ENCODE results near the gene ADH1A. TPM values are rescaled to one million over a fixed set of nuclear protein-coding genes. Genes with fewer than 3 reads are reported as not detected.

The ADH1A gene
- total RNA-seq, 1 experiment from 2014 or later = not detected

DNA sequence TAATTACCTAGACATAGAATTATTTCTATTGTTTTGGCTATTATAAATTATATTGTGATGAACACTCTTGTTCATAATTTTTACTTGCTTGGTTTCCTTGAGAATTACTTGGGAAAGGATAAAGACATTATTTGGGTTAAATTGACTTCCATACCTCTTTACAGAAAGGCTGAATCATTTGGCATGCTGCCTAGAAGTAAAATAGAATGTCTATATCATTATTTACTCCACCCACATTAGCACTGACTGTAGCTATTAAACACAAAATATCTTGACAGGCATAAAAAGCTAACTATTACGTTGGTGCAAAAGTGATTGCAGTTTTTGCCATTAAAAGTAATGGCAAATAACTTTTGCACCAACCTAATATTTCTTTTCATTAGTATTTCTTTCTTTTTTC, 42.1 kb downstream of the ADH1A start:
- no peaks in the 10 kb centered on the region for H3K79me2 ChIP-seq (ENCODE audit: insufficient read depth, low read length)
- ATAC-seq (no peak), DNase-seq (ENCODE audit: low read depth, low spot score) (no peak)
- no peak overlapping the region for H3K9ac ChIP-seq (ENCODE audit: low read length)
- no peaks in the 10 kb centered on the region for H3K4me1 ChIP-seq (ENCODE audit: control insufficient read depth in 1 of 2, insufficient read depth in 2 of 2, low read length in 2 of 2)
- H3K36me3 ChIP-seq (ENCODE audit: control insufficient read depth in 1 of 2, insufficient read depth in 2 of 2, low read length in 2 of 2) = no peaks in the 10 kb centered on the region
- H3K9me2 ChIP-seq (ENCODE audit: insufficient read depth) = no peaks in the 10 kb centered on the region
- CTCF ChIA-PET = no interaction called here
- H3K4me2 ChIP-seq (ENCODE audit: low read length) = no peak overlapping the region
- no peaks in the 10 kb centered on the region for H4K20me1 ChIP-seq (ENCODE audit: insufficient read depth)
- H3K4me3 ChIP-seq (replicated peaks in 1 of 2; ENCODE audit: low read depth in 1 of 2, low read length in 2 of 2) = no peak overlapping the region
- H3K27me3 ChIP-seq (ENCODE audit: insufficient read depth, low read length) = no peaks in the 10 kb centered on the region
- no TSS peak for BruUV-seq (replicated peaks)
- no peak overlapping the region for H3K27ac ChIP-seq (ENCODE audit: low read depth, low read length)
- no peaks in the 10 kb centered on the region for H3K9me3 ChIP-seq (ENCODE audit: control insufficient read depth in 1 of 2, insufficient read depth in 1 of 2, low read depth in 1 of 2, low read length in 2 of 2)
- H2AFZ ChIP-seq (ENCODE audit: low read depth, low read length, poor library complexity, severe bottlenecking) = no peak overlapping the region
- RAD21 ChIA-PET (ENCODE audit: low non-redundant PET in 1 of 2, low total read pairs in 2 of 2, uncharacterized antibody in 2 of 2, unreplicated experiment in 2 of 2) = no interaction called here
- intact Hi-C loops (cut with micrococcal nuclease) = no loop called here
- TF ChIP-seq EGR1 (IDR thresholded peaks at IDR 0.05; ENCODE audit: low read depth) (no peak), RAD21 (IDR thresholded peaks at IDR 0.05; ENCODE audit: low read depth) (no peak)
- POLR2A ChIA-PET = no interaction called here

DNA sequence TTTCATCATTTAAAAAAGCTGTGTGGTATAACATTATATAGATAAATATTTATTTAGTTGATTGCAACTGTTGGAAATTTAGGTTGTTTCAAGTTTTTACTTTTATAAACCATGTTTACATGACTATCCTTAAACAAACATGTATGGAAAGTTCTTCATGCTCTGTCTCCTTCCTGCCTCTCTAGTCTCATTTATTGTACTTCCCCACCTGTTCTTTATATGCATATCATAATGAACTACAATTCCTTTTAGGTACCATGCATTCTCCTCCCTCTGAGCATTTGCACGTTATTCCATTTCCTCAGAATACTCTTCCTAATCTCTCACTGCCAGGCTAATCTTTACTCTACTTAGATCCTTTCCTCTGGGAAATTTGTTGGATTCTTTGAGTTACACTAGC, 54.8 kb downstream of the ADH1A start:
- H3K79me2 ChIP-seq (ENCODE audit: insufficient read depth, low read length) = no peaks in the 10 kb centered on the region
- intact Hi-C loops (cut with micrococcal nuclease) = no loop called here
- BruUV-seq (replicated peaks) = no TSS peak
- ATAC-seq (no peak), DNase-seq (ENCODE audit: low read depth, low spot score) (no peak)
- no peaks in the 10 kb centered on the region for H3K36me3 ChIP-seq (ENCODE audit: control insufficient read depth in 1 of 2, insufficient read depth in 2 of 2, low read length in 2 of 2)
- no peak overlapping the region for H3K27ac ChIP-seq (ENCODE audit: low read depth, low read length)
- H4K20me1 ChIP-seq (ENCODE audit: insufficient read depth) = no peaks in the 10 kb centered on the region
- H2AFZ ChIP-seq (ENCODE audit: low read depth, low read length, poor library complexity, severe bottlenecking) = no peak overlapping the region
- H3K4me2 ChIP-seq (ENCODE audit: low read length) = no peak overlapping the region
- H3K9ac ChIP-seq (ENCODE audit: low read length) = no peak overlapping the region
- POLR2A ChIA-PET = no interaction called here
- no peaks in the 10 kb centered on the region for H3K27me3 ChIP-seq (ENCODE audit: insufficient read depth, low read length)
- RAD21 ChIA-PET (ENCODE audit: low non-redundant PET in 1 of 2, low total read pairs in 2 of 2, uncharacterized antibody in 2 of 2, unreplicated experiment in 2 of 2) = no interaction called here
- H3K4me1 ChIP-seq (ENCODE audit: control insufficient read depth in 1 of 2, insufficient read depth in 2 of 2, low read length in 2 of 2) = no peaks in the 10 kb centered on the region
- CTCF ChIA-PET = no interaction called here
- no peak overlapping the region for H3K4me3 ChIP-seq (replicated peaks in 1 of 2; ENCODE audit: low read depth in 1 of 2, low read length in 2 of 2)
- no peaks in the 10 kb centered on the region for H3K9me2 ChIP-seq (ENCODE audit: insufficient read depth)
- H3K9me3 ChIP-seq (ENCODE audit: control insufficient read depth in 1 of 2, insufficient read depth in 1 of 2, low read depth in 1 of 2, low read length in 2 of 2) = no peaks in the 10 kb centered on the region
- no peak for TF ChIP-seq JUND (IDR thresholded peaks at IDR 0.05)
- TF ChIP-seq SRF (IDR thresholded peaks at IDR 0.05; ENCODE audit: low read depth) = no peak
- no peak for TF ChIP-seq SP1 (IDR thresholded peaks at IDR 0.05; ENCODE audit: low read depth)
- TF ChIP-seq YY1 (IDR thresholded peaks at IDR 0.05; ENCODE audit: extremely low read depth, insufficient replicate concordance, low read depth, low read length) = no peak
- no peak for TF ChIP-seq SIN3A (IDR thresholded peaks at IDR 0.05; ENCODE audit: low read depth)
- TF ChIP-seq, protein P1, sequence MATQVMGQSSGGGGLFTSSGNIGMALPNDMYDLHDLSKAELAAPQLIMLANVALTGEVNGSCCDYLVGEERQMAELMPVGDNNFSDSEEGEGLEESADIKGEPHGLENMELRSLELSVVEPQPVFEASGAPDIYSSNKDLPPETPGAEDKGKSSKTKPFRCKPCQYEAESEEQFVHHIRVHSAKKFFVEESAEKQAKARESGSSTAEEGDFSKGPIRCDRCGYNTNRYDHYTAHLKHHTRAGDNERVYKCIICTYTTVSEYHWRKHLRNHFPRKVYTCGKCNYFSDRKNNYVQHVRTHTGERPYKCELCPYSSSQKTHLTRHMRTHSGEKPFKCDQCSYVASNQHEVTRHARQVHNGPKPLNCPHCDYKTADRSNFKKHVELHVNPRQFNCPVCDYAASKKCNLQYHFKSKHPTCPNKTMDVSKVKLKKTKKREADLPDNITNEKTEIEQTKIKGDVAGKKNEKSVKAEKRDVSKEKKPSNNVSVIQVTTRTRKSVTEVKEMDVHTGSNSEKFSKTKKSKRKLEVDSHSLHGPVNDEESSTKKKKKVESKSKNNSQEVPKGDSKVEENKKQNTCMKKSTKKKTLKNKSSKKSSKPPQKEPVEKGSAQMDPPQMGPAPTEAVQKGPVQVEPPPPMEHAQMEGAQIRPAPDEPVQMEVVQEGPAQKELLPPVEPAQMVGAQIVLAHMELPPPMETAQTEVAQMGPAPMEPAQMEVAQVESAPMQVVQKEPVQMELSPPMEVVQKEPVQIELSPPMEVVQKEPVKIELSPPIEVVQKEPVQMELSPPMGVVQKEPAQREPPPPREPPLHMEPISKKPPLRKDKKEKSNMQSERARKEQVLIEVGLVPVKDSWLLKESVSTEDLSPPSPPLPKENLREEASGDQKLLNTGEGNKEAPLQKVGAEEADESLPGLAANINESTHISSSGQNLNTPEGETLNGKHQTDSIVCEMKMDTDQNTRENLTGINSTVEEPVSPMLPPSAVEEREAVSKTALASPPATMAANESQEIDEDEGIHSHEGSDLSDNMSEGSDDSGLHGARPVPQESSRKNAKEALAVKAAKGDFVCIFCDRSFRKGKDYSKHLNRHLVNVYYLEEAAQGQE (IDR thresholded peaks at IDR 0.05; ENCODE audit: low read depth) = no peak
- TF ChIP-seq ELF1 (IDR thresholded peaks at IDR 0.05; ENCODE audit: borderline replicate concordance, low read depth) = no peak
- no peak for TF ChIP-seq FOSL1 (IDR thresholded peaks at IDR 0.05; ENCODE audit: low read depth)
- TF ChIP-seq POLR2A (IDR thresholded peaks at IDR 0.05; ENCODE audit: borderline replicate concordance, extremely low read depth, insufficient read depth, insufficient read length) = no peak
- TF ChIP-seq EZH2phosphoT487 (IDR thresholded peaks at IDR 0.05; ENCODE audit: borderline replicate concordance) = no peak
- no peak for TF ChIP-seq CTCF (IDR thresholded peaks at IDR 0.05 in 2 of 3, conservative IDR thresholded peaks at IDR 0.05 in 1 of 3; ENCODE audit: borderline replicate concordance in 1 of 3, insufficient read depth in 1 of 3, low read depth in 2 of 3, low read length in 2 of 3)
- no peak for TF ChIP-seq EGR1 (IDR thresholded peaks at IDR 0.05; ENCODE audit: low read depth)
- no peak for TF ChIP-seq POLR2AphosphoS5 (IDR thresholded peaks at IDR 0.05; ENCODE audit: low read depth, low read length)
- TF ChIP-seq TCF7L2 (IDR thresholded peaks at IDR 0.05; ENCODE audit: borderline replicate concordance, extremely low read depth, insufficient read depth, insufficient read length) = no peak
- TF ChIP-seq EZH2 (IDR thresholded peaks at IDR 0.05) = no peak
- TF ChIP-seq, protein P2, sequence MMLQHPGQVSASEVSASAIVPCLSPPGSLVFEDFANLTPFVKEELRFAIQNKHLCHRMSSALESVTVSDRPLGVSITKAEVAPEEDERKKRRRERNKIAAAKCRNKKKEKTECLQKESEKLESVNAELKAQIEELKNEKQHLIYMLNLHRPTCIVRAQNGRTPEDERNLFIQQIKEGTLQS (IDR thresholded peaks at IDR 0.05) = no peak
- TF ChIP-seq, protein P3, sequence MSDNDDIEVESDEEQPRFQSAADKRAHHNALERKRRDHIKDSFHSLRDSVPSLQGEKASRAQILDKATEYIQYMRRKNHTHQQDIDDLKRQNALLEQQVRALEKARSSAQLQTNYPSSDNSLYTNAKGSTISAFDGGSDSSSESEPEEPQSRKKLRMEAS (IDR thresholded peaks at IDR 0.05) = no peak

All from HCT116 (cell line).